GM12878 (cell line): ENCODE data around the gene TET1.

ENCODE experiments used
- POLR2A ChIP-seq: IDR thresholded peaks from 2 replicates; pipeline ENCODE4 v1.6.1; 2011; ENCODE audit warnings: low read depth, mild to moderate bottlenecking, low read length
- SMC3 ChIP-seq: IDR thresholded peaks from 2 replicates; pipeline ENCODE4 v1.6.1; 2011; ENCODE audit warnings: low read length, improper control_type of control experiment, borderline replicate concordance
- ZBTB4 ChIP-seq: fragments of 450-650 bp; formaldehyde crosslinking; IDR thresholded peaks from 2 replicates; pipeline ENCODE4 v1.4.0; 2022; ENCODE audit warnings: mild to moderate bottlenecking, moderate library complexity

GRCh38 chr10:68526634-68527307 is 33.4 kb upstream of the TET1 start:
- no peak for TF ChIP-seq POLR2A
- TF ChIP-seq SMC3: no peak
- TF ChIP-seq ZBTB4 (CRISPR knock-in tag): no peak
